Kidney (tissue), 14 donors: ENCODE measurements around the gene GOLGA7B. TPM values are rescaled to one million over a fixed set of nuclear protein-coding genes. Genes with fewer than 3 reads are reported as not detected.
A peak's percentile ranks its signal among the peaks of the same experiment; 100 is the strongest.

Source experiments
- DNase-seq, 5 donors: peaks; one replicate each; pipeline ENCODE4 v3.0.0-alpha.2; 2013 to 2020
- FAIRE-seq: peaks from 2 replicates; lab custom pipeline; 2012; peaks lifted over from hg19 to GRCh38; lab: Jason Lieb, UNC
- H3K27ac ChIP-seq, 2 donors: one replicate each; pipeline ENCODE4 v1.7.0; 2013; ENCODE audit warnings: low read depth in 2 of 2, low read length in 2 of 2, inconsistent platforms in 1 of 2
- H3K27me3 ChIP-seq: one replicate; pipeline ENCODE4 v1.7.1; 2013; ENCODE audit warnings: low read length, inconsistent platforms; ENCODE audit not compliant: control insufficient read depth, insufficient read depth
- H3K36me3 ChIP-seq, 3 donors: one replicate each; pipeline versions ENCODE4 v1.7.0 to v1.7.1; 2013; ENCODE audit warnings: low read length in 3 of 3, control low read depth in 1 of 3, inconsistent platforms in 1 of 3; ENCODE audit not compliant: insufficient read depth in 3 of 3, control insufficient read depth in 2 of 3
- H3K4me1 ChIP-seq, 3 donors: one replicate each; pipeline versions ENCODE4 v1.7.0 to v1.7.1; 2013; ENCODE audit warnings: low read length in 3 of 3, inconsistent platforms in 1 of 3, low read depth in 1 of 3; ENCODE audit not compliant: control insufficient read depth in 2 of 3, insufficient read depth in 2 of 3
- H3K4me3 ChIP-seq, 3 donors: one replicate each; pipeline versions ENCODE4 v1.7.0 to v1.8.1; 2013; ENCODE audit warnings: low read length in 3 of 3, control low read depth in 1 of 3, inconsistent platforms in 1 of 3
- H3K9ac ChIP-seq, 3 donors: one replicate each; pipeline versions ENCODE4 v1.7.0 to v1.7.1; 2013; ENCODE audit warnings: low read length in 3 of 3, control low read depth in 1 of 3, inconsistent platforms in 1 of 3
- H3K9me3 ChIP-seq, 3 donors: one replicate each; pipeline versions ENCODE4 v1.7.0 to v1.7.1; 2013; ENCODE audit warnings: low read length in 3 of 3, control low read depth in 1 of 3, inconsistent platforms in 1 of 3; ENCODE audit not compliant: control insufficient read depth in 2 of 3, insufficient read depth in 1 of 3
- CTCF ChIP-seq: IDR thresholded peaks from 3 replicates; pipeline ENCODE4 v1.5.1; 2012; ENCODE audit warnings: mild to moderate bottlenecking, moderate library complexity, borderline replicate concordance; ENCODE audit not compliant: insufficient read depth; ENCODE audit errors: extremely low read depth
- intact Hi-C: fragments of 100-400 bp; cut with DNase I; formaldehyde crosslinking; loops from one replicate; pipeline ENCODE4 v1.11.1; 2022
- polyA plus RNA-seq: library from polyadenylated mRNA; stranded (reverse); fragments of 350-450 nt; fragmentation: Illumina TruSeq; extraction: RNeasy Lipid Tissue Mini Kit (QIAGEN cat#74804); gene quantifications from one replicate; pipeline ENCODE4 v1.2.3, GENCODE V29; 2014; ENCODE audit warnings: low read depth, low replicate concordance; ENCODE audit not compliant: insufficient read depth
- total RNA-seq: library from RNA; stranded (reverse); fragmentation: NEBNext Ultra II Directional; extraction: Animal tissue kit (Norgen Biotek cat#: 25700); gene quantifications from one replicate; pipeline ENCODE4 v1.2.1, GENCODE V29; 2021
- donor health status: control.
- donor health status: control.
- donor health status: control.
- donor health status: control.
- donor health status: control.
- donor health status: DM: yes; HTN: yes; CAD: no.
- donor health status: Normal renal cell carcinoma (clear cell type).

Gene GOLGA7B
- total and polyA plus RNA-seq, 2 donors from 2014 or later, result 0.50 TPM; not detected in 1

- DNase-seq (peak in 1 of 5 donors; percentile 45), FAIRE-seq (no peak)
- Histone ChIP-seq H3K36me3 (no peaks in the 10 kb centered on the region), H3K4me3 (no peak overlapping the region), H3K9me3 (no peaks in the 10 kb centered on the region), H3K27ac (no peak overlapping the region), H3K9ac (no peak overlapping the region), H3K27me3 (no peaks in the 10 kb centered on the region), H3K4me1 (no peaks in the 10 kb centered on the region)
- no peak for TF ChIP-seq CTCF
- intact Hi-C loops, result no loop called here
Measured at GRCh38 chr10:97903128-97904017, 53.7 kb downstream of the GOLGA7B start.

GRCh38 chr10:97904018-97904381 is 54.4 kb downstream of the GOLGA7B start:
- peak in 2 of 5 donors; percentile 13 to 57 for DNase-seq
- FAIRE-seq, result no peak
- intact Hi-C loops, result no loop called here

GRCh38 chr10:97904576-97904975 is 54.9 kb downstream of the GOLGA7B start:
- no peak overlapping the region for H3K27ac ChIP-seq
- H3K9me3 ChIP-seq, result no peaks in the 10 kb centered on the region
- H3K4me3 ChIP-seq, result no peak overlapping the region
- no peaks in the 10 kb centered on the region for H3K27me3 ChIP-seq
- DNase-seq, result peak in 1 of 5 donors; percentile 35
- TF ChIP-seq CTCF, result no peak
- no peak overlapping the region for H3K9ac ChIP-seq
- H3K4me1 ChIP-seq, result no peaks in the 10 kb centered on the region
- intact Hi-C loops, result no loop called here
- FAIRE-seq, result no peak
- H3K36me3 ChIP-seq, result no peaks in the 10 kb centered on the region

More at GRCh38 chr10:97904018-97904381, 54.4 kb downstream of the GOLGA7B start:
- H3K4me3 ChIP-seq, result no peak overlapping the region
- H3K27me3 ChIP-seq, result no peaks in the 10 kb centered on the region
- H3K9ac ChIP-seq, result no peak overlapping the region
- no peaks in the 10 kb centered on the region for H3K9me3 ChIP-seq
- TF ChIP-seq CTCF, result no peak
- no peaks in the 10 kb centered on the region for H3K36me3 ChIP-seq
- no peaks in the 10 kb centered on the region for H3K4me1 ChIP-seq
- H3K27ac ChIP-seq, result no peak overlapping the region
